DMS153 (cell line): ENCODE data around the gene LCE7A.

ENCODE experiments used
- DNase-seq: peaks from one replicate; lab custom pipeline; 2025; lab: John Stamatoyannopoulos, UW

Gene LCE7A

DNA sequence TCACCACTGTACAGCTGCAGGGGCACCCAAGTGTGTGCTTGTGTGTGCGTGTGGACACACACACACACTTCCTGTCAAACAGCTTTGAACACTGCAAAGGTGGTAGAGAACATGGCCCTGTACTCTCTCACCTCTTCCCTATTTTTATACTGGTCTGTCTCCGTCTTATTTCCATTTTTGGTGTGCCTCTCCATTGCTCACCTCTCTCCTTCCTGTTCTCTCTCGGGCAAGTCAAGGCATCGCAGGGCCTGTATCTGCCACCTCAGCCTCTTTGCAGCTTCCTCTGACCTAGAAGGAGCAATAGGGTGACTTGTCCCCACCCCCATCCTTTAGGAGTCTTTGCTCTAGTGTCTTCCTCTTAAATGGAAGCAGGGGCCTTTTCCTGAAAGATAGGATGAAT is 20.5 kb downstream of the LCE7A start:
- DNase-seq, result no peak

GRCh38 chr1:152880907-152881306 is 21.1 kb downstream of the LCE7A start:
- DNase-seq, result no peak

DNA sequence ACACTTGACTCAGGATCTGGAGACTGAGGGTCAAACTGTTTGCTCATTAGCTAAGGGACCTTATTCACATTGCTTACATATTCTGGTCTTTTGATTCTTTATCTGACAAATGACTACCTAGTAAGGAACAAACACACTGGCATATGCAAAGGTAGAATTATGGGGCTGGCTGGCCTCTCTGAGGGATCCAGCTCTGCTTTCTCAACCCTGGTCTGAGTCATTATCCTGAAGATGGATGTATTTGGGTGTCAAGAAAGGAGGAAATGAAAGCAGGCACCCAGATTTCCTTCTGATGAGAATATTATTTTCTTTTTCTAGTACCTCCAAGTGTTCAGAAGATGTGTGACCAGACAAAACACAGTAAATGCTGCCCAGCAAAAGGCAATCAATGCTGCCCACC is 24.3 kb downstream of the LCE7A start:
- DNase-seq, result no peak

GRCh38 chr1:152884506-152884905 is 24.7 kb downstream of the LCE7A start:
- DNase-seq, result no peak

DNA sequence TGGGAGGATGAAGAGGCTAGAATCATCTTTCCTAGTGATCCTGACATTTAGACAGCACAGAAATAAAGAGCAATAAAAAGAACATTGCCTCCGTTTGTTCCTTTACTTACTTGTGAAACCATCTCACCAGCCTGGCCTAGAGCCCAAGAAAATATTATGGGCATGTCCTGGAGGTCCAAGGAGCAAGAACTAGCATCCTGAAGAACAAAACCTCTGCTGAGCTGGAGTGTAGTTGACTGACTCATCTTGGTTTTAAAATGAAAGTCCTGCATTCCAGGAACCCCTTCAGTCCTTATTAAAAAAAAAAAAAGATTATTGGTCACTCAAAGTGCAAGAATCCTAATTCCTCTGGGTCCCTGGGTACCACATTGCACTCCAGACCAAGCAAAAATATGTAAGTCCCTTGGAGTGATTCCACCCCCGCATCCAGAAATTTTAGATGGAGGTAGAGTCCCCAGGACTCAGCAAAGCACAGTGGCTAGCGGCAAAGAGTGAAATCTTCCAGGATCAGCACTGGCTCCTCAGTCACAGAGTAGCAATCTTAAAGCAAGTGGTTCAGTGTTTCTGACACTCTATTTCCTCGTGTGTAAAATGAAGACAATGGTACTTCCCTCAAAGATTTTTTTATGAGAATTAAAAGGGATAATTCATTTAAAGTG is 25.3 kb downstream of the LCE7A start:
- no peak for DNase-seq

DNA sequence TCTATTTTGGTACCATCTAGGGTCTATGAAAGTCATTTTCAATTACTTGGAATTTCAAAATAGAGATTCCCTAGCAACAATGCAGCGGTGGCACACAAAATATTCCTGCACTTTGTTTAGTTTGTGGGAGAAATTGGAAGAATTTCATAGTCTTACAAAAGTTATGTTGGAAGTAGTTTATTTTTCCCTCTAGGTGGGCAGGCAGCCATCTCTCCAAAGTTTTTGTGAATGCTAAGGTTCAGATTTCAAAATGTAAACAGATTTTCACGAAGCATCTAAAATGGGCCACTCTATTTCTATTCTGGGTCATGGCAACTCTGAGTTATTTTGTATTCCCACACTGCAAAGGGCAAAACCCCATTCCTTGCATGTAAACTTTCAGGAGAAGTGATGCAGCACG is 26.3 kb downstream of the LCE7A start:
- no peak for DNase-seq

DNA sequence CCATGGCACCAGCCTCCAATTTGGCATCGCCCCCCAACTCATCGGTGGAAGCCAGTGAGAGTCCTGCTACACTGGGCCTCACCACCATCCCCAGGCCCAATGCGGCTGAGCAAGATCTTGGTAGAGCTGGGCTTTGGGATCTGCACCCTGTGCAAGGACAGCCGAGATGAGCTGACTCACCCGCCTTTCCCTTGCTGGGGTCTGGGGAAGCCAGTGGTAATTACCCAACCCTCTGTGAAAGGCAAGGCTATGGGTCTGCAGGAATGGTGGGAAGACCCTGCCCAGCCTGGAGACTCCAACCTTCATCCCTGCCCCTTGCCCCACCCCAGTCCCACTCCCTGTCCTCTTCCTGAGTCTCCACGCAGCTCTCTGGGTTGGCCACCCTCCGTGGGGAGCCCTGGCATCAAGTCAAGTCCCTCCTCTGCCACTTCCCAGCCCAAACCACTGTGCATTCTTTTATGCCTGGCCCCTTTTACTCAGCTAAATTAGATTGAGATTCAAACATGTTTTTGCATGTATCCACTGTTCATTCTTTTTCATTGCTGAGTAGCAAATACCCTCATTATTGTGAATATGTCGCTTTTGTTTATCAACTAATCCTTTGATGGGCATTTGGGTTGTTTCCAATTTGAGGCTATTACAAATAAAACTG is 27.1 kb downstream of the LCE7A start:
- no peak for DNase-seq

- DNase-seq, result no peak
These were observed 28.3 kb downstream of the LCE7A start for GRCh38 chr1:152888126-152888525.

DNA sequence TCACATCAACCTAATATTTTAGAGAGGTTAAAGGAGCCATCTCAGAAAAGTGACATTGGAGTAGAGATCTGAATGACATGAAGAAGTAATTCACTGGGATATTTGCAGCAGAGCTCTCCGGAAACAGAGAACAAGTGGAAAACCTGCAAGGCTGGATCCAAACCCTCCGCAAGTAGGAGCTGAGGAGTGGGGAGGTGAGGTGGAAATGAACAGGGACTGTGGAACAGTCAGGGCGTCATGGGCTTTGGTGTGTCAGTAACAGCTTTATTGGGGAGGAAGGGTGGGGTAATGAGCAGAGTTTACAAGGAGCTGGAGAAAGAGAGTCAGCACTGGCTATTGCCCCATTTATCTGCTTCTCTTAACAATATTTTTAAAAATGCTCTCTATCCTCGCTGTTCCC is 39.2 kb downstream of the LCE7A start:
- no peak for DNase-seq

GRCh38 chr1:152899883-152900282 is 40.1 kb downstream of the LCE7A start:
- no peak for DNase-seq

DNA sequence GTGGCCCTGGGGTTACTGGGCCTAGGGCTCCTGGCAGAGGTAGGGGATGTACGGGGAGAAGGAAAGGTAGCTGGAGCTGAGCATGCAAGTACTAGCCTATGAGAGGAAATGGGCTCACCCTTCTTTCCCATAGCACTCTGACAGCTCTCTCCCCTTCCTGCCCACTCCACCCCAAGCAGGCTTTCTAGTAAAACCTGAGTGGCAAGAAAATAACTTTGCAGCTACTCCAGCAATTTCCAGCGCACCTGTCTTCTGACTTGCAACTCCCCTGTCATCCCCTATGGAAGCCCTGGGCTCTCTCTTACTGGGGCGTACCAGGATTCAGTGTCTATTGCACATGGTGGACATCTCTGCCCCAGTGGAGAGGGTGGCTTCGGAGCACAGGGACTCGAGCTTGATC is 41.8 kb downstream of the LCE7A start:
- no peak for DNase-seq

- DNase-seq, result no peak
These were observed 42.8 kb downstream of the LCE7A start for GRCh38 chr1:152902636-152903035.

DNA sequence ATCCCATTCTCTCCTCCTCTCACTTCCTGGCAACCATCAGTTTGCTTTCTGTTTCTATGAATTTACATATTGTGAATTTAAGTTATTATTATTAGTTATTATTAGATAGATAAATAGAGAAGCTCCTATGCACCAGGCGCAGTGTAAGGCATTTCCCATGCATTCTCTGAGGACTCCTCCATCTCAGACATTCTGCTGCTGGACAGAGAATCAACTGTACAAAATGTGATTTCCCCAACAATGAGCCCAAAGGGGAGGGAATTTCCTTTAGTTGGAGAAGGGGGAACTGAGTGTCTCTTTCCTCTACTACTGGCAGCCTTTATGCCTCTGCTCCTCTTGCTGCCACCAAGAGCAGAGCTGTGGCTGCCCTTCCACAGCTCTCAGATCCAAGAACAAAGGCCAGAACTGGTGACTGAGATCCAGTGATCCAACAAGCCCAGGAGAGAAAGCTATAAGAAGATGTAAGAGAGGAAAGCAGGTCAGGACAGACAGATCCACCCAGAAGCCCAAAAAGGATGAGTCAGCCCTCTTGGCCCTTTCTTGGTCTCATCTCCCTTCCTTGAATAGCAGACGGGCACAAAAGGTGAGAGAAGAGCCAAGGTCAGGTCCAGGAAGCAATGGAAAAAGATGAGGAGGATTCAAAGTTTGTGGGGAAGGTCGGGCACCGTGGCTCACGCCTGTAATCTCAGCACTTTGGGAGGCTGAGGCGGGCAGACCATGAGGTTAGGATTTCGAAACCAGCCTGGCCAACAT is 45.1 kb downstream of the LCE7A start:
- no peak for DNase-seq

DNA sequence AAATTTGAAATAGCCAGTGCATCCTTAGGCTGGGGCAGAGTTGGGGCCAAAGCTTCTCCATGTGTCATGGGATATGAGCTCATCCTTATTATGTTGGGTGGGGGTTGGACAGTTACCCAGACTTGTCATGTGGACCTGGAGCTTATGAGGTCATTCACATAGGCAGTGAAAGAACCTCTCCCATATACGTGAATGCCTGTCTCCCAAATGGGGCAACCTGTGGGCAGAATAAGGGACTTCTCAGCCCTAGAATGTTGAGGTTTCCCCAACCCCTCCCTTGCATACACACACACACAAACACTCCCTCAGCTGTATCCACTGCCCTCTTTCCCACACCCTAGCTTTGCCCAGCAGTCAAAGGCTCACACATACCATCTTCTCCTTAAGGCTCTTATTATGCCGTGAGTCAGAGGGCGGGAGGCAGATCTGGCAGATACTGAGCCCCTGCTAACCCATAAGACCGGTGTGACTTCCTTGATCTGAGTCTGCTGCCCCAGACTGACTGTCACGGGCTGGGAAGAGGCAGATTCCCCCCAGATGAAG is 46.3 kb downstream of the LCE7A start:
- DNase-seq, result no peak

- DNase-seq, result no peak
These were observed 48.1 kb downstream of the LCE7A start, which contains the start of gene IVL for GRCh38 chr1:152907686-152908601. IVL (plus strand) TSS chr1:152908546; CDS start chr1:152909798, 1,252 bp downstream.

GRCh38 chr1:152909206-152909605 is 49.4 kb downstream of the LCE7A start:
- DNase-seq, result no peak
